HEK293 (cell line): Measurements from ENCODE around the gene NOP9.

Experiments
- GFI1B ChIP-seq: fragments of 450-650 bp; formaldehyde crosslinking; IDR thresholded peaks from 2 replicates; pipeline ENCODE4 v1.5.1; 2016; ENCODE audit warnings: missing biosample characterization, missing genetic modification characterization
- PRDM10 ChIP-seq: fragments of 450-650 bp; formaldehyde crosslinking; IDR thresholded peaks from 2 replicates; pipeline ENCODE4 v1.5.1; 2016; ENCODE audit warnings: missing biosample characterization, missing genetic modification characterization
- TRIM28 ChIP-seq: IDR thresholded peaks from 2 replicates; pipeline ENCODE4 v1.6.1; 2011; ENCODE audit warnings: low read length, control low read depth, borderline replicate concordance
- YY1 ChIP-seq: fragments of 450-650 bp; formaldehyde crosslinking; IDR thresholded peaks from 2 replicates; pipeline ENCODE4 v1.5.1; 2018; ENCODE audit warnings: missing biosample characterization, missing genetic modification characterization
- ZXDB ChIP-seq: fragments of 450-650 bp; formaldehyde crosslinking; IDR thresholded peaks from 2 replicates; pipeline ENCODE4 v1.5.1; 2016; ENCODE audit warnings: missing biosample characterization, missing genetic modification characterization
- TF ChIP-seq, protein P1 (sequence below): sonication (generic); formaldehyde crosslinking; IDR thresholded peaks from 2 replicates; pipeline ENCODE4 v1.8.1; 2022; ENCODE audit warnings: mild to moderate bottlenecking, moderate library complexity, missing genetic modification reagents
- TF ChIP-seq, protein P2 (sequence below): fragments of 450-650 bp; formaldehyde crosslinking; IDR thresholded peaks from 2 replicates; pipeline ENCODE4 v1.5.1; 2016; ENCODE audit warnings: missing biosample characterization, missing genetic modification characterization

DNA sequence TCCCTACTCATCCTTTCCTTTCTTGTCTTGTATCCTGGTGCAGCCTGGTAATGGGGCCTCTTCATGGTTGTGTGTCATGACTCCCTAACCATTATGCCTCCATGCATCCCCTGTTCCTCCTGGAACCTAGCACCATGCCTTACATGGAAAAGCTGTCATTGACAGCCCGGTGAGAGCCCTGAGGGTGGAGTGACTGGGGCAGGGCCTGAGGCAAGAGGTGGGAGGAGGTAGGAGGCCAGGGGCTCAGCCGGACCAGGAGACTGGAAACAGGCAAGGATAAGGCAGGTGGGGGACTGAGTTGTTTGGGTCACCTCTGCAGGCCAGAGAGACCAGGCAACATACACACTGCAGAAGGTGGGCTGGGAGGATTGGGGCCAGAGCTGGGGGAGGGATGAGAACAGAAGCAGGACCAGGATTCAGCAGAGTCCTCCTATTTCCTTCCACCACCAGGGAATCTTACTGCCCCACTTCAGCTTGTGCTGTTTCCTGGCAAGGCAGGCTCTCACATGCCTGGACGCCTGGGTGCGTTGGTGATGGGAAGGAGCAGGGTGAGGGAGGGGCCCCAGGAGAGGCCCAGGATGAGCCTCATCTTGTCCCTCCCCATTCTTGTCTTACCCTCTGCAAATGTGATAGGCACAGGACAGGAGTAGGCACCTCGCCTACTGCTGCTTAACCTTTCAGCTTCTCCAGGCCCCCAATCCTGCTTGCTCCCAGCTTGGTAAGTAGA is 10.1 kb downstream of the NOP9 start, which contains the start of gene LTB4R2:
- TF ChIP-seq PRDM10 (no peak), TRIM28 (no peak), YY1 (no peak), ZXDB (tag by site-specific recombination) (no peak), GFI1B (tag by site-specific recombination) (no peak)
- TF ChIP-seq, protein P1, sequence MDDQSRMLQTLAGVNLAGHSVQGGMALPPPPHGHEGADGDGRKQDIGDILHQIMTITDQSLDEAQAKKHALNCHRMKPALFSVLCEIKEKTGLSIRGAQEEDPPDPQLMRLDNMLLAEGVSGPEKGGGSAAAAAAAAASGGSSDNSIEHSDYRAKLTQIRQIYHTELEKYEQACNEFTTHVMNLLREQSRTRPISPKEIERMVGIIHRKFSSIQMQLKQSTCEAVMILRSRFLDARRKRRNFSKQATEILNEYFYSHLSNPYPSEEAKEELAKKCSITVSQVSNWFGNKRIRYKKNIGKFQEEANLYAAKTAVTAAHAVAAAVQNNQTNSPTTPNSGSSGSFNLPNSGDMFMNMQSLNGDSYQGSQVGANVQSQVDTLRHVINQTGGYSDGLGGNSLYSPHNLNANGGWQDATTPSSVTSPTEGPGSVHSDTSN, result no peak
- TF ChIP-seq, protein P2, sequence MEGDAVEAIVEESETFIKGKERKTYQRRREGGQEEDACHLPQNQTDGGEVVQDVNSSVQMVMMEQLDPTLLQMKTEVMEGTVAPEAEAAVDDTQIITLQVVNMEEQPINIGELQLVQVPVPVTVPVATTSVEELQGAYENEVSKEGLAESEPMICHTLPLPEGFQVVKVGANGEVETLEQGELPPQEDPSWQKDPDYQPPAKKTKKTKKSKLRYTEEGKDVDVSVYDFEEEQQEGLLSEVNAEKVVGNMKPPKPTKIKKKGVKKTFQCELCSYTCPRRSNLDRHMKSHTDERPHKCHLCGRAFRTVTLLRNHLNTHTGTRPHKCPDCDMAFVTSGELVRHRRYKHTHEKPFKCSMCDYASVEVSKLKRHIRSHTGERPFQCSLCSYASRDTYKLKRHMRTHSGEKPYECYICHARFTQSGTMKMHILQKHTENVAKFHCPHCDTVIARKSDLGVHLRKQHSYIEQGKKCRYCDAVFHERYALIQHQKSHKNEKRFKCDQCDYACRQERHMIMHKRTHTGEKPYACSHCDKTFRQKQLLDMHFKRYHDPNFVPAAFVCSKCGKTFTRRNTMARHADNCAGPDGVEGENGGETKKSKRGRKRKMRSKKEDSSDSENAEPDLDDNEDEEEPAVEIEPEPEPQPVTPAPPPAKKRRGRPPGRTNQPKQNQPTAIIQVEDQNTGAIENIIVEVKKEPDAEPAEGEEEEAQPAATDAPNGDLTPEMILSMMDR (tag by site-specific recombination), result no peak
